ENCODE data around the gene ERCC1.

GRCh38 chr19:45370410-45371204 lies 53.1 kb downstream of the ERCC1 start, which contains the start of gene ERCC2:
- TF ChIP-seq CTCF (IDR thresholded peaks at IDR 0.05): no peak
- no peak for TF ChIP-seq EP300 (IDR thresholded peaks at IDR 0.05)
- no peak for TF ChIP-seq POLR2A (IDR thresholded peaks at IDR 0.05)

Data from ovary (tissue), 3 donors.